Activated CD8-positive, alpha-beta T cell treated with anti-CD3 and anti-CD28 coated beads for 36 hours (primary cell): ENCODE results near the gene BCCIP. TPM values are rescaled to one million over a fixed set of nuclear protein-coding genes. Genes with fewer than 3 reads are reported as not detected.

ENCODE experiments used
- ATAC-seq: fragments of 200-7000 bp; cut with Tn5 transposase; one replicate; pipeline ENCODE4 v1.10.0; 2021; ENCODE audit warnings: mild to moderate bottlenecking, moderate library complexity
- CTCF ChIA-PET: fragments of 350-600 bp; sonication (Branson Sonifier 250); formaldehyde crosslinking; loops from one replicate; lab custom pipeline; 2021; ENCODE audit warnings: antibody characterized with exemption; lab: Charles Lee
- POLR2A ChIA-PET: fragments of 350-600 bp; sonication (Branson Sonifier 250); formaldehyde crosslinking; loops from one replicate; lab custom pipeline; 2021; ENCODE audit warnings: antibody characterized with exemption; lab: Charles Lee
- DNase-seq: peaks from one replicate; pipeline ENCODE4 v3.0.0-alpha.2; 2020
- H3K27ac Mint-ChIP-seq: one replicate; pipeline ENCODE4 v1.8.0; 2021; ENCODE audit warnings: mild to moderate bottlenecking, mixed read lengths
- H3K27me3 Mint-ChIP-seq: one replicate; pipeline ENCODE4 v1.8.0; 2021; ENCODE audit warnings: mixed read lengths
- H3K36me3 Mint-ChIP-seq: one replicate; pipeline ENCODE4 v1.8.0; 2021; ENCODE audit warnings: low read depth, mixed read lengths
- H3K4me1 Mint-ChIP-seq: one replicate; pipeline ENCODE4 v1.8.0; 2021; ENCODE audit warnings: low read depth, mixed read lengths
- H3K4me3 Mint-ChIP-seq: one replicate; pipeline ENCODE4 v1.8.0; 2021; ENCODE audit warnings: mild to moderate bottlenecking, moderate library complexity, mixed read lengths
- H3K9me3 Mint-ChIP-seq: one replicate; pipeline ENCODE4 v1.8.0; 2021; ENCODE audit warnings: mixed read lengths
- intact Hi-C: fragments of 100-400 bp; cut with micrococcal nuclease; formaldehyde crosslinking; loops from one replicate; pipeline ENCODE4 v1.10.0; 2022
- total RNA-seq, 2 experiments: library from RNA; stranded (reverse); gene quantifications; one replicate each; pipeline ENCODE4 v1.2.3, GENCODE V29; 2021
- TF ChIP-seq, protein P1 (sequence below): fragments of 200-600 bp; IDR thresholded peaks from one replicate; pipeline ENCODE4 v1.8.0; 2022; ENCODE audit warnings: antibody characterized with exemption, mild to moderate bottlenecking

The BCCIP gene
- total RNA-seq, 2 experiments from 2014 or later, result 113 to 117 TPM

GRCh38 chr10:125792342-125793300 lies 30.7 kb upstream of the BCCIP start:
- peak; percentile 30 for ATAC-seq
- CTCF ChIA-PET, result no interaction called here

DNA sequence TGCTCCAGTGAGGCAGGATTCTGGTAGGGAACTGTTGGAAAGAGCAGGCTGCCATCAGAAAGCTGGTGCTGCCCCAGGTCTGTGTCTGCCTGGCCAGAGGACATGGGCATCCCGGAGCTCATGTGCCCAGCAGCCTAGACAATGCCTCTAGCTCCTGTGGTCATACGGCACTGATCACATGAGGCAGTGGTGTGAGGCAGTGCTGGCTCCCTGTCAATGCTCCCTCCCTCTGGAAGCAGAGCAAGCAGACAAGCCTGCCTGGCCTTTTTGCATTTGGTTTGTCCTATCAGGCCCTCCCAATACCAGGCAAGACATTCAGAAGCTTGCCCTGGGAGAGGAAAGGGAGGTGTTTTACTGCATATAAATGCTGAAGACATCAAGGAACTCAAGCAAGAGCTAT lies 28.2 kb upstream of the BCCIP start:
- Mint-ChIP-seq H3K36me3 (peaks cover 15% of the 10 kb centered on the region), H3K27ac (no peak overlapping the region), H3K27me3 (no peaks in the 10 kb centered on the region), H3K4me3 (no peak overlapping the region), H3K4me1 (no peaks in the 10 kb centered on the region), H3K9me3 (no peaks in the 10 kb centered on the region)
- DNase-seq (no peak), ATAC-seq (no peak)
- TF ChIP-seq, protein P1, sequence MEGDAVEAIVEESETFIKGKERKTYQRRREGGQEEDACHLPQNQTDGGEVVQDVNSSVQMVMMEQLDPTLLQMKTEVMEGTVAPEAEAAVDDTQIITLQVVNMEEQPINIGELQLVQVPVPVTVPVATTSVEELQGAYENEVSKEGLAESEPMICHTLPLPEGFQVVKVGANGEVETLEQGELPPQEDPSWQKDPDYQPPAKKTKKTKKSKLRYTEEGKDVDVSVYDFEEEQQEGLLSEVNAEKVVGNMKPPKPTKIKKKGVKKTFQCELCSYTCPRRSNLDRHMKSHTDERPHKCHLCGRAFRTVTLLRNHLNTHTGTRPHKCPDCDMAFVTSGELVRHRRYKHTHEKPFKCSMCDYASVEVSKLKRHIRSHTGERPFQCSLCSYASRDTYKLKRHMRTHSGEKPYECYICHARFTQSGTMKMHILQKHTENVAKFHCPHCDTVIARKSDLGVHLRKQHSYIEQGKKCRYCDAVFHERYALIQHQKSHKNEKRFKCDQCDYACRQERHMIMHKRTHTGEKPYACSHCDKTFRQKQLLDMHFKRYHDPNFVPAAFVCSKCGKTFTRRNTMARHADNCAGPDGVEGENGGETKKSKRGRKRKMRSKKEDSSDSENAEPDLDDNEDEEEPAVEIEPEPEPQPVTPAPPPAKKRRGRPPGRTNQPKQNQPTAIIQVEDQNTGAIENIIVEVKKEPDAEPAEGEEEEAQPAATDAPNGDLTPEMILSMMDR, result no peak
- intact Hi-C loops, result no loop called here
- ChIA-PET CTCF (interaction anchor here (1.4 kb wide), 1 partner anchor 40 kb away, joined by 3 read pairs; no protein-coding TSS in a partner anchor), POLR2A (interaction anchor here (0.6 to 1.8 kb wide), 3 partner anchors 13 to 552 kb away, joined by 3 read pairs; no protein-coding TSS in a partner anchor)

More at GRCh38 chr10:125792342-125793300, 30.7 kb upstream of the BCCIP start:
- DNase-seq, result no peak
- no peaks in the 10 kb centered on the region for H3K27me3 Mint-ChIP-seq
- H3K4me3 Mint-ChIP-seq, result no peak overlapping the region
- intact Hi-C loops, result no loop called here
- no peaks in the 10 kb centered on the region for H3K9me3 Mint-ChIP-seq
- POLR2A ChIA-PET, result no interaction called here
- H3K36me3 Mint-ChIP-seq, result peaks cover 26% of the 10 kb centered on the region
- peak overlapping the region; percentile 34 for H3K27ac Mint-ChIP-seq
- H3K4me1 Mint-ChIP-seq, result peaks cover 16% of the 10 kb centered on the region
- TF ChIP-seq, protein P1, result no peak

DNA sequence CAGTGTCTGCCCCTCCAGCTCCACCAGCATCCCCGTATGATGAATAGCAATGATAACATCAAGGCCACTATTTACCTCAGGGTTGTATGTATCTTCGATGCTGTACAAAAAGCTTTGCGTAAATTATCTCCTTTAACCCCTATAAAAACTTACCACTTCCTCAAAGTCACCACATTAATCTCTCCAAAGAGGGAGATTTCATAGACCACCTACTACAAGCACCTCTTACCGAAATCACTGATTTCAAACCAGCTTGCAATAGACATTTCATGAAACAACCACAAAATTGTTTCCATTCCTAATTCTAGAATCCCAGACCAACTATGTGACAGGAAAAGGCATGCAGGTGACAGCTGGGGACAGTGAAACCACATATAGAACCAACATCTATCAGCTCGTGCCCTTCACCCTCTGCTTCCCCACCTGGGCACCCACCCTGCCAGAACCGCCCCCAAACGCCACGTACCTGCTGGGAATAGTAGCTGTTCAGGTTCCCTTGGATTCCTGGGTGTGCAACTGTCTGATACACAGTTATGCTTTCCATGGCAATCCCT lies 27.6 kb upstream of the BCCIP start:
- DNase-seq (no peak), ATAC-seq (no peak)
- CTCF ChIA-PET, result interaction anchor here (1.4 kb wide), 1 partner anchor 40 kb away, joined by 3 read pairs; no protein-coding TSS in a partner anchor
- H3K4me3 Mint-ChIP-seq, result no peak overlapping the region
- peaks cover 14% of the 10 kb centered on the region for H3K36me3 Mint-ChIP-seq
- TF ChIP-seq, protein P1, result no peak
- H3K27ac Mint-ChIP-seq, result no peak overlapping the region
- no peaks in the 10 kb centered on the region for H3K9me3 Mint-ChIP-seq
- H3K4me1 Mint-ChIP-seq, result no peaks in the 10 kb centered on the region
- intact Hi-C loops, result no loop called here
- POLR2A ChIA-PET, result interaction anchor here (0.6 to 1.8 kb wide), 4 partner anchors 14 to 552 kb away, joined by 3 read pairs; no protein-coding TSS in a partner anchor
- H3K27me3 Mint-ChIP-seq, result no peaks in the 10 kb centered on the region

- H3K4me1 Mint-ChIP-seq, result no peaks in the 10 kb centered on the region
- H3K27me3 Mint-ChIP-seq, result no peaks in the 10 kb centered on the region
- TF ChIP-seq, protein P1, result no peak
- ChIA-PET CTCF (no interaction called here), POLR2A (no interaction called here)
- DNase-seq (no peak), ATAC-seq (no peak)
- no peak overlapping the region for H3K4me3 Mint-ChIP-seq
- no peaks in the 10 kb centered on the region for H3K9me3 Mint-ChIP-seq
- H3K36me3 Mint-ChIP-seq, result peaks cover 7% of the 10 kb centered on the region
- intact Hi-C loops, result no loop called here
- H3K27ac Mint-ChIP-seq, result no peak overlapping the region
These were observed 25.9 kb upstream of the BCCIP start for GRCh38 chr10:125797424-125797823.
